Thoracic aorta (tissue), 2 donors: Measurements from ENCODE around the gene ASAP2. TPM values are rescaled to one million over a fixed set of nuclear protein-coding genes. Genes with fewer than 3 reads are reported as not detected.

ENCODE experiments used
- ATAC-seq: fragments of 150-250 bp; one replicate; pipeline ENCODE4 v1.8.0; 2017; ENCODE audit warnings: low read depth; ENCODE audit not compliant: insufficient number of reproducible peaks, low FRiP score
- DNase-seq: peaks from one replicate; pipeline ENCODE4 v3.0.0-alpha.2; 2020; ENCODE audit warnings: low spot score
- H3K27ac ChIP-seq, 2 donors: fragments of 200-600 bp; sonication (generic); 1 replicate in 1 of 2; 2 replicates in 1 of 2; pipeline ENCODE4 v1.5.1; 2016; ENCODE audit warnings: mild to moderate bottlenecking in 2 of 2, moderate library complexity in 2 of 2
- H3K27me3 ChIP-seq: fragments of 200-600 bp; sonication (generic); replicated peaks from 2 replicates; pipeline ENCODE4 v1.6.0; 2016; ENCODE audit warnings: mild to moderate bottlenecking; ENCODE audit not compliant: insufficient read depth
- H3K36me3 ChIP-seq: fragments of 200-600 bp; sonication (generic); one replicate; pipeline ENCODE4 v1.5.1; 2016
- H3K4me1 ChIP-seq, 2 donors: fragments of 200-600 bp; sonication (generic); 1 replicate in 1 of 2; 2 replicates in 1 of 2; pipeline versions ENCODE4 v1.5.1 to v1.6.0; 2016; ENCODE audit warnings: low read depth in 2 of 2, mild to moderate bottlenecking in 1 of 2; ENCODE audit not compliant: control insufficient read depth in 1 of 2
- H3K4me3 ChIP-seq: fragments of 200-600 bp; sonication (generic); 2 replicates; pipeline ENCODE4 v1.5.1; 2016; ENCODE audit warnings: mild to moderate bottlenecking
- H3K9me3 ChIP-seq: fragments of 200-600 bp; sonication (generic); 2 replicates; pipeline ENCODE4 v1.5.1; 2016
- total RNA-seq, 2 donors: library from RNA; depleted of rRNA; stranded (reverse); fragments of >200 nt; gene quantifications; one replicate each; pipeline versions ENCODE4 v1.1.0 to v1.2.3, GENCODE V29; 2016
- TF ChIP-seq, protein P1 (sequence below): fragments of 200-600 bp; sonication (generic); IDR thresholded peaks from one replicate; pipeline ENCODE4 v1.5.1; 2019; ENCODE audit warnings: antibody characterized with exemption

The ASAP2 gene
- total RNA-seq, 2 donors from 2014 or later: 58.1 to 102 TPM

DNA sequence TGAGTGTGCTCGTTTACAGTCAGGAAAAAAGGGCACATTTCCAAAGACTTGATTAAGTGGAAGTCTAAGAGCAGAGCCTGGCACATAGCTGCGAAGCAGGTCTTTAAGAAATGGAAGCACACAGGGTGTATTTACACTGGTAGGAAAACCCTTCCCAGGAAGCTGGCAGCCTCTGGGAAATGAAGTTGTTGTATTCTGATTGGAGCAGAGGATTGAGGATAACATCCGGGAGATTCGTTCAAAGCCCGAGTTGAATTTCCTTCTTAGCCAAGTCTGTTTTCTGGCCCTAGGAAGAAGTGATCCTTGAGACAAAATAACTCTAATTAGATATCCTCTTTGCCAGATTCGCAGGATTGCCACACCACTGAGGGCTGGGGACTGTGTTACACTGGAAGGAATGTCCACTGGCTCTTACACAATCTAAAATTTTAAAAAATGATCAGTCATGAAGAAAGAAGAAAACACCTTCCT, 140.8 kb downstream of the ASAP2 start:
- peak; percentile 88 for ATAC-seq
- H3K4me3 ChIP-seq: peak overlapping the region; percentile 37
- DNase-seq: peak; percentile 13

DNA sequence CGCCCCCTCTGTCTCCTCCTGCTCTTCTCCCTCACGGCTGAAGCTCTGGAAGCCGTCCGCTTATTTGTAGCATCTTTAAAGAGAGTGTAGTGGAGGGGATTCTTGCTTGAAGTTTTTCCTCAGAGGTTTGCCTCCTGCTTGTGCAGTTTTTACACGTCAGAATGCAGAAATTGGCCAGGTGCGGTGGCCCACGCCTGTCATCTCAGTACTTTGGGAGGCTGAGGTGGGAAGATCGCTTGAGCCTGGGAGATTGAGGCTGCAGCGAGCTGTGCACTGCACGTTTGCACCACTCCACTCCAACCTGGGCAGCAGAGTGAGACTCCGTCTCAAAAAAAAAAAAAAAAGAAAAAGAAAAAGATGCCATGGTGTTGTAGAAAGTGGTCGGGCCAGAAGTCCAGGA, 147.7 kb downstream of the ASAP2 start:
- no peak overlapping the region for H3K27ac ChIP-seq
- no peaks in the 10 kb centered on the region for H3K9me3 ChIP-seq
- H3K4me3 ChIP-seq: no peak overlapping the region
- TF ChIP-seq, protein P1, sequence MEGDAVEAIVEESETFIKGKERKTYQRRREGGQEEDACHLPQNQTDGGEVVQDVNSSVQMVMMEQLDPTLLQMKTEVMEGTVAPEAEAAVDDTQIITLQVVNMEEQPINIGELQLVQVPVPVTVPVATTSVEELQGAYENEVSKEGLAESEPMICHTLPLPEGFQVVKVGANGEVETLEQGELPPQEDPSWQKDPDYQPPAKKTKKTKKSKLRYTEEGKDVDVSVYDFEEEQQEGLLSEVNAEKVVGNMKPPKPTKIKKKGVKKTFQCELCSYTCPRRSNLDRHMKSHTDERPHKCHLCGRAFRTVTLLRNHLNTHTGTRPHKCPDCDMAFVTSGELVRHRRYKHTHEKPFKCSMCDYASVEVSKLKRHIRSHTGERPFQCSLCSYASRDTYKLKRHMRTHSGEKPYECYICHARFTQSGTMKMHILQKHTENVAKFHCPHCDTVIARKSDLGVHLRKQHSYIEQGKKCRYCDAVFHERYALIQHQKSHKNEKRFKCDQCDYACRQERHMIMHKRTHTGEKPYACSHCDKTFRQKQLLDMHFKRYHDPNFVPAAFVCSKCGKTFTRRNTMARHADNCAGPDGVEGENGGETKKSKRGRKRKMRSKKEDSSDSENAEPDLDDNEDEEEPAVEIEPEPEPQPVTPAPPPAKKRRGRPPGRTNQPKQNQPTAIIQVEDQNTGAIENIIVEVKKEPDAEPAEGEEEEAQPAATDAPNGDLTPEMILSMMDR: no peak
- H3K27me3 ChIP-seq: no peaks in the 10 kb centered on the region
- no peak for DNase-seq
- H3K4me1 ChIP-seq: no peaks in the 10 kb centered on the region
- no peak for ATAC-seq
- H3K36me3 ChIP-seq: peaks cover 54% of the 10 kb centered on the region

More for the DNA sequence above, 140.8 kb downstream of the ASAP2 start:
- TF ChIP-seq, protein P1: no peak
- H3K27me3 ChIP-seq: no peaks in the 10 kb centered on the region
- peaks cover 14 to 18% of the 10 kb centered on the region in 2 donors for H3K4me1 ChIP-seq
- H3K27ac ChIP-seq: peak overlapping the region; percentile 65 to 77
- H3K36me3 ChIP-seq: peaks cover 23% of the 10 kb centered on the region
- H3K9me3 ChIP-seq: no peaks in the 10 kb centered on the region

DNA sequence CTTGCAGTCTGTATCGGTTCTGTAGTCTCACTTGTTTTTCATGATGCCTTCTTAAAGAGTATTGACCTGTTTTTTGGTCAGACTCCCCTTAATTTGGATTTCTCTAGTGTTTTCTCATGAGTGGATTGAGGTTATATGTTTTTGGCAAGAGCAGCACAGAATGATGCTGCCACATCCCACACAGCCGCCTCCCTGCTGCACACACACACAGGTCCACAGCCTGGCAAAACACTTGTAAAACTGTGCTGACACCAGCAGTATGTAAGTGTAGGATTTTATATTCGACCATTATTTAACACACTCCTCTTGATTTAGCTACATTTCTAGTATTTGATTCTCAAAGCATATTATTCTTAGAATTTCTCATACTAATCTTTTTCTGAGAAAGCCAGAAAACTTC, 148.7 kb downstream of the ASAP2 start:
- peaks cover 60% of the 10 kb centered on the region for H3K36me3 ChIP-seq
- TF ChIP-seq, protein P1: no peak
- H3K27ac ChIP-seq: no peak overlapping the region
- DNase-seq (no peak), ATAC-seq (no peak)
- no peaks in the 10 kb centered on the region for H3K4me1 ChIP-seq
- no peaks in the 10 kb centered on the region for H3K27me3 ChIP-seq
- H3K9me3 ChIP-seq: no peaks in the 10 kb centered on the region
- H3K4me3 ChIP-seq: no peak overlapping the region

DNA sequence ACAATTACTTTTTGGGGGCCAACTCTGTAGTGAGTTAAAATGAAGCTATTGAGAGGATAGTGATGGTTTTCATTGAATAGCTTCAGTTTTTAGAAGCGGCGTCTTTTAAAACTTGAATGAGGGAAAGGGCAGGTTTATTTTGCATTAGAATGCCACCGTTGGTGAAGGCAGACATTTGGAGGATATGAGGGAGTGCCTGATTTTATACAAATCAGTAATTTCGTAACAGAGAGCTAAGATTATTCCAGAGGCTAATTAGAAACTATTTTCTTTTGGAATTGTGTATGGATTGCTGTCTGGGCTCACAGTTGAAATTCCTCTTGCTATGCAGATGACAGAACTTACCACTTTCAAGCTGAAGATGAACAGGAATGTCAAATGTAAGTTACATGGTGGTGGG, 149.1 kb downstream of the ASAP2 start:
- H3K36me3 ChIP-seq: peaks cover 60% of the 10 kb centered on the region
- no peak for DNase-seq
- no peak overlapping the region for H3K4me3 ChIP-seq
- H3K4me1 ChIP-seq: no peaks in the 10 kb centered on the region
- TF ChIP-seq, protein P1: no peak
- H3K9me3 ChIP-seq: no peaks in the 10 kb centered on the region
- no peaks in the 10 kb centered on the region for H3K27me3 ChIP-seq
- ATAC-seq: no peak
- H3K27ac ChIP-seq: no peak overlapping the region

DNA sequence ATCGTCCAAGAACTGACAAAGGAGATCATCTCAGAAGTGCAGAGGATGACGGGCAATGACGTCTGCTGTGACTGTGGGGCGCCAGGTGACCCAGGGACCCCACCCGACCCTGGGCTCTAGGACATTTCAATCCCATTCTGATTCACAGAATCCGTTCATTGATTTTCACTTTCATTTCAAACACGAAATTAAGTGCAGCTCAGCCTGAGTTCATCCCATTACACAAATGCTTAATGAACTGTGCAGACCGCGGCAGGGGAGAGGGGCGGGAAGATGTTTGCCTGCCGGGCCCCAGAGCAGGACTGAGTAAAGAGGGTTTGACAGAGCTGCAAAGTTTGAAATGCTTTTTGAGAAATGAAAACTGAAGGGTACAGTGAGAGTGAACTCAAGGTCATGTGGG, 149.6 kb downstream of the ASAP2 start:
- Histone ChIP-seq H3K27ac (no peak overlapping the region), H3K9me3 (no peaks in the 10 kb centered on the region), H3K4me1 (no peaks in the 10 kb centered on the region), H3K4me3 (no peak overlapping the region), H3K36me3 (peaks cover 54% of the 10 kb centered on the region), H3K27me3 (no peaks in the 10 kb centered on the region)
- no peak for ATAC-seq
- no peak for DNase-seq
- TF ChIP-seq, protein P1: no peak
